ENCODE results near the gene LRRC7.

The LRRC7 gene

GRCh38 chr1:69836971-69837636, 269.4 kb downstream of the LRRC7 start:
- no peak overlapping the region for H2AFZ ChIP-seq (ENCODE audit: low read length)
- H3K4me2 ChIP-seq (ENCODE audit: low read depth, low read length, poor library complexity, severe bottlenecking), result no peak overlapping the region
- no peak overlapping the region for H3K9ac ChIP-seq (ENCODE audit: low read depth, low read length, poor library complexity, severe bottlenecking)
- no peaks in the 10 kb centered on the region for H3K4me1 ChIP-seq (ENCODE audit: insufficient read depth, low read length, poor library complexity, severe bottlenecking)
- no peak overlapping the region for H3K4me3 ChIP-seq (ENCODE audit: low read length, poor library complexity, severe bottlenecking)
- H3K36me3 ChIP-seq (ENCODE audit: insufficient read depth, low read length), result no peaks in the 10 kb centered on the region
- H4K20me1 ChIP-seq (ENCODE audit: insufficient read depth, low read length, poor library complexity, severe bottlenecking), result no peaks in the 10 kb centered on the region
- no peaks in the 10 kb centered on the region for H3F3A ChIP-seq (ENCODE audit: low read depth)
- no peaks in the 10 kb centered on the region for H3K79me2 ChIP-seq (ENCODE audit: insufficient read depth, low read length)
- no peaks in the 10 kb centered on the region for H3K9me2 ChIP-seq (replicated peaks; ENCODE audit: low read depth, low read length)
- TF ChIP-seq CTCF (conservative IDR thresholded peaks at IDR 0.05; ENCODE audit: low read length) (no peak), EZH2phosphoT487 (IDR thresholded peaks at IDR 0.05; ENCODE audit: borderline replicate concordance) (no peak)
- no peaks in the 10 kb centered on the region for H3K9me3 ChIP-seq (ENCODE audit: insufficient read depth, low read depth, low read length)
- H3K27me3 ChIP-seq (ENCODE audit: insufficient read depth, low read length, poor library complexity, severe bottlenecking), result no peaks in the 10 kb centered on the region

- Histone ChIP-seq H3K36me3 (ENCODE audit: insufficient read depth, low read length) (no peaks in the 10 kb centered on the region), H3K4me1 (ENCODE audit: insufficient read depth, low read length, poor library complexity, severe bottlenecking) (no peaks in the 10 kb centered on the region), H3F3A (ENCODE audit: low read depth) (no peaks in the 10 kb centered on the region), H3K4me2 (ENCODE audit: low read depth, low read length, poor library complexity, severe bottlenecking) (no peak overlapping the region), H3K9me2 (replicated peaks; ENCODE audit: low read depth, low read length) (no peaks in the 10 kb centered on the region), H3K9me3 (ENCODE audit: insufficient read depth, low read depth, low read length) (no peaks in the 10 kb centered on the region), H3K79me2 (ENCODE audit: insufficient read depth, low read length) (no peaks in the 10 kb centered on the region), H3K4me3 (ENCODE audit: low read length, poor library complexity, severe bottlenecking) (no peak overlapping the region), H3K9ac (ENCODE audit: low read depth, low read length, poor library complexity, severe bottlenecking) (no peak overlapping the region), H2AFZ (ENCODE audit: low read length) (no peak overlapping the region), H3K27me3 (ENCODE audit: insufficient read depth, low read length, poor library complexity, severe bottlenecking) (no peaks in the 10 kb centered on the region), H4K20me1 (ENCODE audit: insufficient read depth, low read length, poor library complexity, severe bottlenecking) (no peaks in the 10 kb centered on the region)
- TF ChIP-seq CTCF (conservative IDR thresholded peaks at IDR 0.05; ENCODE audit: low read length) (no peak), EZH2phosphoT487 (IDR thresholded peaks at IDR 0.05; ENCODE audit: borderline replicate concordance) (no peak)
Measured at GRCh38 chr1:69842326-69842725, 274.6 kb downstream of the LRRC7 start.

GRCh38 chr1:69845655-69846054, 277.9 kb downstream of the LRRC7 start:
- no peak overlapping the region for H3K9ac ChIP-seq (ENCODE audit: low read depth, low read length, poor library complexity, severe bottlenecking)
- TF ChIP-seq EZH2phosphoT487 (IDR thresholded peaks at IDR 0.05; ENCODE audit: borderline replicate concordance), result no peak
- TF ChIP-seq CTCF (conservative IDR thresholded peaks at IDR 0.05; ENCODE audit: low read length), result no peak
- no peak overlapping the region for H3K4me3 ChIP-seq (ENCODE audit: low read length, poor library complexity, severe bottlenecking)
- no peak overlapping the region for H2AFZ ChIP-seq (ENCODE audit: low read length)
- no peaks in the 10 kb centered on the region for H3K36me3 ChIP-seq (ENCODE audit: insufficient read depth, low read length)
- H3K4me1 ChIP-seq (ENCODE audit: insufficient read depth, low read length, poor library complexity, severe bottlenecking), result no peaks in the 10 kb centered on the region
- no peaks in the 10 kb centered on the region for H3K27me3 ChIP-seq (ENCODE audit: insufficient read depth, low read length, poor library complexity, severe bottlenecking)
- H3F3A ChIP-seq (ENCODE audit: low read depth), result no peaks in the 10 kb centered on the region
- no peaks in the 10 kb centered on the region for H4K20me1 ChIP-seq (ENCODE audit: insufficient read depth, low read length, poor library complexity, severe bottlenecking)
- H3K9me2 ChIP-seq (replicated peaks; ENCODE audit: low read depth, low read length), result no peaks in the 10 kb centered on the region
- no peaks in the 10 kb centered on the region for H3K79me2 ChIP-seq (ENCODE audit: insufficient read depth, low read length)
- no peak overlapping the region for H3K4me2 ChIP-seq (ENCODE audit: low read depth, low read length, poor library complexity, severe bottlenecking)
- no peaks in the 10 kb centered on the region for H3K9me3 ChIP-seq (ENCODE audit: insufficient read depth, low read depth, low read length)
